Effector CD4-positive, alpha-beta T cell (primary cell): Measurements from ENCODE around the gene ZEB1.
"Not testable (repeated sequence)": the region's sequence is repeated elsewhere in the genome, so short reads cannot be mapped to it uniquely, and the experiment has no call there.

Experiments
- DNase-seq: peaks from one replicate; pipeline ENCODE4 v3.0.0-alpha.2; 2020

Gene ZEB1

GRCh38 chr10:31319602-31320549 lies 860 bp downstream of the ZEB1 start:
- peak; percentile 25 for DNase-seq

- peak; percentile 26 for DNase-seq
Measured at GRCh38 chr10:31320550-31321211, 1.7 kb downstream of the ZEB1 start.

- peak; percentile 57 for DNase-seq
Measured at GRCh38 chr10:31321396-31321941, 2.5 kb downstream of the ZEB1 start.

GRCh38 chr10:31322647-31323046 lies 3.6 kb downstream of the ZEB1 start:
- DNase-seq: no peak

- DNase-seq: no peak
Measured at GRCh38 chr10:31340343-31340742, 21.3 kb downstream of the ZEB1 start.

- DNase-seq: no peak
Measured at GRCh38 chr10:31341552-31341951, 22.5 kb downstream of the ZEB1 start.

- no peak for DNase-seq
Measured at GRCh38 chr10:31343009-31343408, 24.0 kb downstream of the ZEB1 start.

GRCh38 chr10:31343551-31343950 lies 24.5 kb downstream of the ZEB1 start:
- no peak for DNase-seq

GRCh38 chr10:31345886-31346285 lies 26.9 kb downstream of the ZEB1 start:
- DNase-seq: no peak

- DNase-seq: no peak
Measured at GRCh38 chr10:31346953-31347352, 27.9 kb downstream of the ZEB1 start.

GRCh38 chr10:31347705-31348104 lies 28.7 kb downstream of the ZEB1 start:
- DNase-seq: no peak

GRCh38 chr10:31350891-31351290 lies 31.9 kb downstream of the ZEB1 start:
- no peak for DNase-seq

- no peak for DNase-seq
Measured at GRCh38 chr10:31352436-31353226, 33.6 kb downstream of the ZEB1 start.

GRCh38 chr10:31353574-31353973 lies 34.6 kb downstream of the ZEB1 start:
- peak; percentile 16 for DNase-seq

- DNase-seq: no peak
Measured at GRCh38 chr10:31358688-31359330, 39.8 kb downstream of the ZEB1 start.

- DNase-seq: no peak
Measured at GRCh38 chr10:31359979-31360378, 41.0 kb downstream of the ZEB1 start.

- DNase-seq: not testable (repeated sequence)
Measured at GRCh38 chr10:31361475-31361874, 42.5 kb downstream of the ZEB1 start.

GRCh38 chr10:31362023-31362641 lies 43.1 kb downstream of the ZEB1 start:
- DNase-seq: no peak

GRCh38 chr10:31363696-31364095 lies 44.7 kb downstream of the ZEB1 start:
- DNase-seq: not testable (repeated sequence)

- DNase-seq: not testable (repeated sequence)
Measured at GRCh38 chr10:31364238-31364637, 45.2 kb downstream of the ZEB1 start.

GRCh38 chr10:31366703-31367102 lies 47.7 kb downstream of the ZEB1 start:
- no peak for DNase-seq

- no peak for DNase-seq
Measured at GRCh38 chr10:31368724-31369123, 49.7 kb downstream of the ZEB1 start.
